ENCODE data around the gene AGR2.

The AGR2 gene

GRCh38 chr7:16813232-16813616 is 8.4 kb upstream of the AGR2 start:
- Histone ChIP-seq H3K79me2 (ENCODE audit: control insufficient read depth, insufficient read depth, low read length, unreplicated experiment) (no peaks in the 10 kb centered on the region), H3K4me1 (ENCODE audit: control insufficient read depth, insufficient read depth, low read length, unreplicated experiment) (peaks cover 12% of the 10 kb centered on the region), H2AFZ (ENCODE audit: low read length, unreplicated experiment) (no peak overlapping the region), H3K36me3 (ENCODE audit: insufficient read depth, low read length) (no peaks in the 10 kb centered on the region), H3K4me3 (ENCODE audit: low read depth, low read length) (no peak overlapping the region), H3K27me3 (ENCODE audit: insufficient read depth, low read length) (no peaks in the 10 kb centered on the region), H3K27ac (ENCODE audit: low read depth, low read length) (peak overlapping the region; percentile 57)

GRCh38 chr7:16812542-16813231 is 7.9 kb upstream of the AGR2 start:
- Histone ChIP-seq H3K36me3 (ENCODE audit: insufficient read depth, low read length) (no peaks in the 10 kb centered on the region), H3K4me1 (ENCODE audit: control insufficient read depth, insufficient read depth, low read length, unreplicated experiment) (peaks cover 12% of the 10 kb centered on the region), H3K4me3 (ENCODE audit: low read depth, low read length) (no peak overlapping the region), H3K79me2 (ENCODE audit: control insufficient read depth, insufficient read depth, low read length, unreplicated experiment) (no peaks in the 10 kb centered on the region), H3K27ac (ENCODE audit: low read depth, low read length) (peak overlapping the region; percentile 57), H3K27me3 (ENCODE audit: insufficient read depth, low read length) (no peaks in the 10 kb centered on the region), H2AFZ (ENCODE audit: low read length, unreplicated experiment) (no peak overlapping the region)

GRCh38 chr7:16811551-16811950 is 6.8 kb upstream of the AGR2 start:
- H3K27me3 ChIP-seq (ENCODE audit: insufficient read depth, low read length): no peaks in the 10 kb centered on the region
- no peak overlapping the region for H3K4me3 ChIP-seq (ENCODE audit: low read depth, low read length)
- H3K36me3 ChIP-seq (ENCODE audit: insufficient read depth, low read length): no peaks in the 10 kb centered on the region
- peak overlapping the region; percentile 53 for H2AFZ ChIP-seq (ENCODE audit: low read length, unreplicated experiment)
- H3K4me1 ChIP-seq (ENCODE audit: control insufficient read depth, insufficient read depth, low read length, unreplicated experiment): peaks cover 12% of the 10 kb centered on the region
- no peaks in the 10 kb centered on the region for H3K79me2 ChIP-seq (ENCODE audit: control insufficient read depth, insufficient read depth, low read length, unreplicated experiment)
- peak overlapping the region; percentile 57 for H3K27ac ChIP-seq (ENCODE audit: low read depth, low read length)

GRCh38 chr7:16810573-16810972 is 5.8 kb upstream of the AGR2 start:
- H3K4me3 ChIP-seq (ENCODE audit: low read depth, low read length): no peak overlapping the region
- H3K4me1 ChIP-seq (ENCODE audit: control insufficient read depth, insufficient read depth, low read length, unreplicated experiment): peaks cover 12% of the 10 kb centered on the region
- no peak overlapping the region for H3K27ac ChIP-seq (ENCODE audit: low read depth, low read length)
- H3K27me3 ChIP-seq (ENCODE audit: insufficient read depth, low read length): no peaks in the 10 kb centered on the region
- H3K36me3 ChIP-seq (ENCODE audit: insufficient read depth, low read length): no peaks in the 10 kb centered on the region
- H3K79me2 ChIP-seq (ENCODE audit: control insufficient read depth, insufficient read depth, low read length, unreplicated experiment): no peaks in the 10 kb centered on the region
- H2AFZ ChIP-seq (ENCODE audit: low read length, unreplicated experiment): no peak overlapping the region

- peaks cover 12% of the 10 kb centered on the region for H3K4me1 ChIP-seq (ENCODE audit: control insufficient read depth, insufficient read depth, low read length, unreplicated experiment)
- H3K27ac ChIP-seq (ENCODE audit: low read depth, low read length): no peak overlapping the region
- no peak overlapping the region for H3K4me3 ChIP-seq (ENCODE audit: low read depth, low read length)
- H3K27me3 ChIP-seq (ENCODE audit: insufficient read depth, low read length): no peaks in the 10 kb centered on the region
- H2AFZ ChIP-seq (ENCODE audit: low read length, unreplicated experiment): no peak overlapping the region
- no peaks in the 10 kb centered on the region for H3K79me2 ChIP-seq (ENCODE audit: control insufficient read depth, insufficient read depth, low read length, unreplicated experiment)
- no peaks in the 10 kb centered on the region for H3K36me3 ChIP-seq (ENCODE audit: insufficient read depth, low read length)
Observed at GRCh38 chr7:16810112-16810511, 5.3 kb upstream of the AGR2 start.

GRCh38 chr7:16805441-16805840 is 642 bp upstream of the AGR2 start:
- Histone ChIP-seq H3K79me2 (ENCODE audit: control insufficient read depth, insufficient read depth, low read length, unreplicated experiment) (no peaks in the 10 kb centered on the region), H3K4me1 (ENCODE audit: control insufficient read depth, insufficient read depth, low read length, unreplicated experiment) (no peaks in the 10 kb centered on the region), H3K27ac (ENCODE audit: low read depth, low read length) (no peak overlapping the region), H3K36me3 (ENCODE audit: insufficient read depth, low read length) (no peaks in the 10 kb centered on the region), H2AFZ (ENCODE audit: low read length, unreplicated experiment) (no peak overlapping the region), H3K4me3 (ENCODE audit: low read depth, low read length) (no peak overlapping the region), H3K27me3 (ENCODE audit: insufficient read depth, low read length) (no peaks in the 10 kb centered on the region)

- H2AFZ ChIP-seq (ENCODE audit: low read length, unreplicated experiment): no peak overlapping the region
Observed at GRCh38 chr7:16803881-16804673, 722 bp downstream of the AGR2 start.

GRCh38 chr7:16803125-16803524 is 1.7 kb downstream of the AGR2 start:
- H3K4me1 ChIP-seq (ENCODE audit: control insufficient read depth, insufficient read depth, low read length, unreplicated experiment): no peaks in the 10 kb centered on the region
- no peak overlapping the region for H3K27ac ChIP-seq (ENCODE audit: low read depth, low read length)

More at GRCh38 chr7:16803881-16804673, 722 bp downstream of the AGR2 start:
- no peaks in the 10 kb centered on the region for H3K4me1 ChIP-seq (ENCODE audit: control insufficient read depth, insufficient read depth, low read length, unreplicated experiment)
- H3K4me3 ChIP-seq (ENCODE audit: low read depth, low read length): no peak overlapping the region
- H3K27me3 ChIP-seq (ENCODE audit: insufficient read depth, low read length): no peaks in the 10 kb centered on the region
- H3K79me2 ChIP-seq (ENCODE audit: control insufficient read depth, insufficient read depth, low read length, unreplicated experiment): no peaks in the 10 kb centered on the region
- H3K36me3 ChIP-seq (ENCODE audit: insufficient read depth, low read length): no peaks in the 10 kb centered on the region
- H3K27ac ChIP-seq (ENCODE audit: low read depth, low read length): no peak overlapping the region

GRCh38 chr7:16801579-16801978 is 3.2 kb downstream of the AGR2 start:
- Histone ChIP-seq H3K4me3 (ENCODE audit: low read depth, low read length) (no peak overlapping the region), H3K79me2 (ENCODE audit: control insufficient read depth, insufficient read depth, low read length, unreplicated experiment) (no peaks in the 10 kb centered on the region), H3K4me1 (ENCODE audit: control insufficient read depth, insufficient read depth, low read length, unreplicated experiment) (no peaks in the 10 kb centered on the region), H3K27ac (ENCODE audit: low read depth, low read length) (no peak overlapping the region), H3K36me3 (ENCODE audit: insufficient read depth, low read length) (no peaks in the 10 kb centered on the region), H3K27me3 (ENCODE audit: insufficient read depth, low read length) (no peaks in the 10 kb centered on the region), H2AFZ (ENCODE audit: low read length, unreplicated experiment) (no peak overlapping the region)

More at GRCh38 chr7:16803125-16803524, 1.7 kb downstream of the AGR2 start:
- no peaks in the 10 kb centered on the region for H3K79me2 ChIP-seq (ENCODE audit: control insufficient read depth, insufficient read depth, low read length, unreplicated experiment)
- no peaks in the 10 kb centered on the region for H3K27me3 ChIP-seq (ENCODE audit: insufficient read depth, low read length)
- H3K36me3 ChIP-seq (ENCODE audit: insufficient read depth, low read length): no peaks in the 10 kb centered on the region
- H3K4me3 ChIP-seq (ENCODE audit: low read depth, low read length): no peak overlapping the region
- no peak overlapping the region for H2AFZ ChIP-seq (ENCODE audit: low read length, unreplicated experiment)

GRCh38 chr7:16801111-16801542 is 3.7 kb downstream of the AGR2 start:
- Histone ChIP-seq H3K4me3 (ENCODE audit: low read depth, low read length) (no peak overlapping the region), H3K27me3 (ENCODE audit: insufficient read depth, low read length) (no peaks in the 10 kb centered on the region; the same call in 1 of the 2 replicates), H3K4me1 (ENCODE audit: control insufficient read depth, insufficient read depth, low read length, unreplicated experiment) (no peaks in the 10 kb centered on the region), H3K36me3 (ENCODE audit: insufficient read depth, low read length) (no peaks in the 10 kb centered on the region), H3K27ac (ENCODE audit: low read depth, low read length) (no peak overlapping the region), H2AFZ (ENCODE audit: low read length, unreplicated experiment) (no peak overlapping the region), H3K79me2 (ENCODE audit: control insufficient read depth, insufficient read depth, low read length, unreplicated experiment) (no peaks in the 10 kb centered on the region)

GRCh38 chr7:16795624-16796023 is 9.2 kb downstream of the AGR2 start:
- Histone ChIP-seq H3K27me3 (ENCODE audit: insufficient read depth, low read length) (no peaks in the 10 kb centered on the region; the same call in 1 of the 2 replicates), H3K36me3 (ENCODE audit: insufficient read depth, low read length) (no peaks in the 10 kb centered on the region), H3K27ac (ENCODE audit: low read depth, low read length) (no peak overlapping the region), H3K4me3 (ENCODE audit: low read depth, low read length) (no peak overlapping the region), H2AFZ (ENCODE audit: low read length, unreplicated experiment) (no peak overlapping the region), H3K79me2 (ENCODE audit: control insufficient read depth, insufficient read depth, low read length, unreplicated experiment) (no peaks in the 10 kb centered on the region), H3K4me1 (ENCODE audit: control insufficient read depth, insufficient read depth, low read length, unreplicated experiment) (no peaks in the 10 kb centered on the region)
